GM12873 (cell line): Measurements from ENCODE around the gene RGS19.

Experiments used
- CTCF ChIP-seq: IDR thresholded peaks from 2 replicates; pipeline ENCODE4 v1.5.1; 2012; ENCODE audit warnings: low read depth, mild to moderate bottlenecking, moderate library complexity, low read length, control low read depth; ENCODE audit not compliant: insufficient read depth; ENCODE audit errors: missing control alignments

Gene RGS19

GRCh38 chr20:64115171-64115911 is 36.0 kb upstream of the RGS19 start:
- TF ChIP-seq CTCF, result no peak

DNA sequence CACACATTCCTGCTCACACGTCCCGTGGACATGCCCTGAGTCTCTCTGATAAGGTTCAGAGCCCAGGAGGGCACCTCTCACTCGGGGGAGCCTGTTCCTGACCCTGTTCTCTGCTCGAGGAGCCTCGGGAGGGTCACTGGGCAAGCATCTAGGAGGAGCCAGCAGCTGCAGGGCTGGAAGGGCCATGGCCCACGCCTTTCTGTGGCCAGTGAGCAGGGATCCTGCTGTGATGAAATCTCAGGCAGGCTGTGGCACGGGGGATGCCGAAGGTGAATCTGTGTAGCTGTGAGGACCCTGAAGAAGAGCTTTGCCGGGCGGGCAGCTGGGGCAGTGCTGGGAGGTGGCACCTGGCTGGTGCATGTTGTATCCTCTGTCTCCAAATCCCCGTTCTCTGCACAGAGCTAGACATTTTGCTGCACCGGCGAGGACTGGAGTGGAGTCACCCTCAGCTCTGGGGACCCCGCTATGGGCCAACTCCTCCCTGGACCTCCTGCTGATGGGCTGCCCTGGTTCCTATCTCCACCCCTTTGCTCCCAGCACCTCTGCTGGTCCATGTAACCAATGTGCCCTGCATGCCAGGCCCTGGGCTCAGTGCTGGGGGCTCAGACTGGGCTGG is 35.1 kb upstream of the RGS19 start:
- no peak for TF ChIP-seq CTCF

DNA sequence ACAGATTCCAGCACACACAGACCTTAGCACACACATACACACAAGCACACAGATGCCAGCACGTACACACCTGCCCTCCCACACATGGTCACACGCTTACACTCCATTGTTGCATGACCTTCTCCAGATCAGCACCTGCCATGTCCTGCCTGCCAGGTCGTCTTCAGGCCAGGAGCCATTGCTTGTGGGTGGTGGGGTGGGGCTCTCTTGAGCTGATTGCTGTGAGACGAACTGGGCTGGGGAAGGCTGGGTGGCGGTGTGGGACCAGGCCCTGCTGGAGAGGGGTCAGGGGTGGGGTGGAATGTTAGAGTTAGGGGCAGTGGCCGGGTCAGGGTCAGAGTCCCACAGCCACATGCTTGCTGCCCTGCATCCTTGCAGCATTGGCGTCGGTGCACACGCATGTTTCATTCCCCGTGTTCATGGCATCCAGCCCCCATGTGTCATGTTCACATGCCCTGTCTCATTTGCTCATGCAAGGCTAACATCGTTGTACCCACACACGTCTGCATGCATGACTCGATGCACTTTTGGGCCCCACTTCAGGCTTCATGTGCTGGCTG is 34.6 kb upstream of the RGS19 start:
- TF ChIP-seq CTCF, result no peak

- no peak for TF ChIP-seq CTCF
Measured at GRCh38 chr20:64113444-64113775, 34.1 kb upstream of the RGS19 start.

DNA sequence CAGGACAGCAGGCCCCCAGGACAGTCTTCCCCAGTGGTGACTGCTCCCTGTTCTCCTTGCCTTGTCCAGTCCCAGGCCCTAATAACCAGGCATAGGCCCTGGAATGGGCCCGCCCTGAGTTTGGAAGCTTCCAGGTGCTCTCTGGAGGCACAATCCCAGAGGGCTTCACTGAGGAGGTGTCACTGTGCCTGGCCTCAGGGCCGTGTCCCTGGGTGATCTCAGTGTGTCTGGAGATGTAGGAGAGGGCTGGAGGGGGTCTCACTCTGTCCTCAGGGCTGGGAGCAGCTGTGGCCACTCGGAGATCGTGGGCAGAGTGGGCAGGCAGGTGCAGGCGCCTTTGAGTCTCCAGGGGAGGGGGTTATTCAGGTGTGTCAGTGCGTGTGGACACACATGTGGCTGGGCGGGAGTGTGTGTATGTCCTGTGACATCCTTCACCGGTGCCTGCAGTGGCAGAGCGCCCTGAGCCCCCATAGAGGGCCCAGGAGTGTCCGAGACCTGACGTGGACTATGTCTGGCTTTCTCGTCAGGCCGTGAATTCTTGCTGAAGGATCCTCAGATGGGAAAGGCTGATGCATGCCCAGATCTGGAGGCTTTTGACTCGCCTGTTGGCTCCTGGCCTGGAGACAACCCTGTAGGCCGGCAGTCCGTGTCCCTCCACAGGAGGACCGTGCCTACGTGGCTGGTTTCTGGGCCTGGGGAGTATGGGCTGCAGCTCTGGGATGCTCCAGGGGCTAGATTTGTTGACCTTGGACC is 33.5 kb upstream of the RGS19 start:
- TF ChIP-seq CTCF, result no peak

- TF ChIP-seq CTCF, result no peak
Measured at GRCh38 chr20:64111841-64112641, 32.7 kb upstream of the RGS19 start.
